Activated CD4-positive, alpha-beta T cell treated with anti-CD3 and anti-CD28 coated beads for 1 hour (primary cell): ENCODE measurements around the gene UGT3A1.
"Not testable (repeated sequence)": the region's sequence is repeated elsewhere in the genome, so short reads cannot be mapped to it uniquely, and the experiment has no call there.

Experiments
- DNase-seq: peaks from one replicate; pipeline ENCODE4 v3.0.0-alpha.2; 2020

The UGT3A1 gene

GRCh38 chr5:35979715-35980114, 11.5 kb downstream of the UGT3A1 start:
- DNase-seq, result no peak

- not testable (repeated sequence) for DNase-seq
Measured at GRCh38 chr5:35976859-35977258, 14.3 kb downstream of the UGT3A1 start.

DNA sequence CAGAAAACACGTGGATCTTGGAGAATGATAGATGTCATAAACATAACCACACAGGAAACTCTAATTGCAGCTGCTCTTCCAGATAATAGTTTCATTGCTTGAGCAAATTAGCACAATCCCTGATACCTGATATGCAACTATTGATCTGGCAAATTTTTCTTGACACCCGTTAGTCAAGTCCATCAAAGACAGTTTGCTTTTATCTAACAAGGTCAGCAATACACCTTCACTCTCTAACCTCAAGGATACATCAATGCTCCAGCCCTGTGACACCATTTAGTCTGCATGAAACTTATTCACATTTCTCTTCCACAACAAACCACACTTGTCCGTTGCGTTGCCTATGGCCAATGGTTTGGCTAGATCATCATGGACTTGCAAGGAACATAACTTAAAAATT, 16.6 kb downstream of the UGT3A1 start:
- DNase-seq, result no peak

GRCh38 chr5:35971878-35972210, 19.3 kb downstream of the UGT3A1 start:
- no peak for DNase-seq

DNA sequence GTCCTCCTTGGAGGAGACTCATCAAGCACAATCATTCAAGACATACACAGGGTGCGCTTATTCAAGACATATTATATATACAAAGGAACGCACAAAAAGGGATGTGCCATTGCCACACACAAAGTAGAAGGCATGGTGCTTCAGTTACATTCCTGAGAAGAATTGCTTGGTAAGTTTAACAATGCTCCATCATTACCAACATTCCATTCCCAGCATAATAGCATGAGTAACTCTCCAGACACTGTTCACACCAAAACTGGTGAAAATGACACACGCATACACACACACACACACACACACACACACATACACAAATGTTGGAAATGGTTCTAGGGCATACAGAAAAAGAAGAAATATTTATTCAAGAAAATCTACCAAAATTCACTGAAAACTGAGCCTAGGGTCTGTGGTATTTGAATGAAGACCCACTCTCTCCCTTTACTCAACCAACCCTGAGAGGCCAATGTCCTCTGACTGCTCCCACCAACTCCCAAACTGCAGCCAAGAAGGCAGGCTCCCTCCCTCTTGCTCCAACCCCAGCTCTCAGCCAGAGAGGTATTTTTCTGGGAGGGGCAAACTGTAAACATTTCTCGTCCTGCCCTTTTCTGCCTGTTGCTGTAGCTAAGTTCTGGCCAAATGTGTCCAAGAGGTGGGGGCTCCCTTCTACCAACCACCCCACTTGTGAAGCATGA, 19.9 kb downstream of the UGT3A1 start:
- DNase-seq, result no peak

DNA sequence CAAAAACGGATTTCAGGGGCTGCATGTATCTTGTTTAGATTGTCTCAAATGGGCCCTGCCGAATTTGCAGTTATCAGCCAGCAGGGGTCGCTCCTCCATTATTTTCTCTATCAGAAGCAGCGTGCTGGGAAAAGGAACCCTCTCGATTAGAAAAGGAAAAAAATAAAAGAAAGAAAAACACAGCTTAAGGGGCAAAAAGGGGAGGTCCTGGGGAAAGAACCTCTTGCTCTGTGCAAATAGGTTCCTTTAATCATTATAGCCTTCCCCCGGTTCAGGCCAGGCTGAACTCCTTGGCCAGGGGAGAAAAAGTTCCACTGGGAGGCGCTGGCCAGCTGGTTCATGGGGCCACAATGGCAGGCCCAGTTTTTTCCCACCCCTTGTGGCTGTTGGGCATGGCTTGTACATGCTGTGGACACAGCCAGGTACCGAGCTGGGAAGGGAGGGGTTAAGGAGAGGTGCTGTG, 27.8 kb downstream of the UGT3A1 start:
- DNase-seq, result no peak

DNA sequence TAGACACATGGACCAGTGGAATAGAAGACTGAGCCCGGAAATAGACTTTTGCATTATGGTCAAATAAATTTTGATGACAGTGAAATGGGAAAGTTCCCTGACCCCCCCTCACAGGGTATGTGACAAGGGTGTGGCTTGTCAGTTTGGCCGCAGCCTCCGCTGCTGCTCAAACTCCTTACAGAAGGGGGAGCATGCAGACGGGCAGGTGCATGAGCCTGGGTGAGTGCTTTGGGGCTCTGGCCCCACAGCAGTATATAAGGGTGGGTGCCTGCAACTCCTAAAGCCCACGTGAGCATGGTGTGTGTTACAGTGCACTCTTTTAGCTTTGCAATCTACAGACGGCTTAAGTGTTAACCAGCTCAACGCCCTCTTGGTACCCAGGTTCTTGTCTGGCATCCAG, 30.9 kb downstream of the UGT3A1 start:
- DNase-seq, result no peak

DNA sequence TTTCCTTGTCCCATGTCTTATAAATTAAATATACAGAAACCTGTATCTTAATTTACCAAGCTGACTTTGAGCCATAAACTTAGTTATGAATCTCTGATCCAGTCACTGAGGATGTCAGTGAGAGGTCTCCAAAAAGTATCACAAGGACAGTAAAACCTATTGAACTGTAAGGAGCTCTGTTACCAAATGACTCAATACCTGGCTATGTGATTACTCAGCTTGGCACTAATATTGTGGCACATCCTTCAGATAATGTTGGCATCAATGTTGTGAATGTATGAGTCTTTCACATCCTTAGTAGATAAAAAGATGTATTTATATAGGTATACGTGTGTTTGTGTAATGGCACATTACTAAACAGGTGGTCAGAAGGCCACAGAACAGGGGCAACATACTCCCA, 34.8 kb downstream of the UGT3A1 start:
- no peak for DNase-seq

- DNase-seq, result no peak
Measured at GRCh38 chr5:35954175-35954574, 37.0 kb downstream of the UGT3A1 start.

- DNase-seq, result no peak
Measured at GRCh38 chr5:35947085-35947484, 44.1 kb downstream of the UGT3A1 start.

GRCh38 chr5:35939639-35940038, 51.6 kb downstream of the UGT3A1 start:
- no peak for DNase-seq

DNA sequence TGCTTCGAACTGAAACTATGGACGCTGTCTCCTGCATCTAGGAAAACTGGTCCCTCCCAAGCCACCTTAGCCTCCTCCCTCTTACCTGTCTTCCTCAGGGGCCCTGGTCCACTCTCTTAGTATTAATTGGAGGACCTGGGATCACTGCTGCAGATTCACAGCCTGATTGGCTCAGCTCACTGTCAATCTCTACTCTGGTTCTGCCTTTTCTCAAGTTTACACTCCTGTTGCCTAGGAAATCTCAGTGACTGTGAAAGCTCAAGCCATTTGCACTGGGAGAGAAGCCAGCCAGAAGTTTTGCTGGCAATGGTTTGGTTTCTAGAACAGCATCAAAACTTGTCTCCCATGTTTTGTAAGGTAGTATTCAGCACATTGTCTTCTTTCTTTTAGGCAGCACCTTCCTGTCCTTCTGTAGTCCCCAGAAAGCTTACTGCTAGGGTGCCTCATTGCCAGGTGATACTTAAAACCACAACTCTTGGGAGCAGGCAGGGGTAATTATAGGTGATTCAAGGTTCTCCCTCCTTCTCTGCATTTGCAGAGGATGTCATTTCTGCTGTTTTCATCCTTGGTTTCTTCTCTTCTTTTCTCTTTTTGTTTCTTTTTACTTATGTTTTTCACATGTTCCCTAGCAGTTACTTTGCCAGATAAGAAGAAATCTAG, 52.5 kb downstream of the UGT3A1 start, which contains the start of gene CAPSL:
CAPSL (minus strand) TSS at position 55 of the 660 bp plus-strand sequence. CDS start 17,502 bp downstream, outside the sequence.
- no peak for DNase-seq

GRCh38 chr5:35926389-35927051, 64.7 kb downstream of the UGT3A1 start:
- DNase-seq, result peak; percentile 29

GRCh38 chr5:35924950-35925722, 66.1 kb downstream of the UGT3A1 start:
- peak; percentile 83 for DNase-seq

GRCh38 chr5:35924122-35924949, 66.9 kb downstream of the UGT3A1 start:
- no peak for DNase-seq

DNA sequence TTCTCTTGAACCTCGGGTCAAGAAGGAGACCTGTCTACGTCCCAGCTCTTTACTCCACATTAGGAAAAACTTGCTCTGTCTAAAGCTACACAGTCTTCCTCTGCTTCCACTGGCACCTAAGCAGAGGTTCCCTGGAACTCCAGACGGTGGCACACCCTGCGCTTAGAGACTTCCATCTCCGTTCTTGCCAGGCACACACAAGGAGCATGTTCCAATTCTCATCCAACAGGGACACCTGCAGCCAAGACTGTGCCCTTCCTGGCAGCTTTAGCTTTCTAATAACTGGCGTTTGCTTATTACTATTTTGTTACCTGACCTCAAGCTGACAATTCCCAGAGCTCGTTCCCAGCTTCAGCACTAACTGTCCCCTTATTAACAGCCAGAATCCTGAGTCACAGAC, 68.7 kb downstream of the UGT3A1 start:
- DNase-seq, result no peak

DNA sequence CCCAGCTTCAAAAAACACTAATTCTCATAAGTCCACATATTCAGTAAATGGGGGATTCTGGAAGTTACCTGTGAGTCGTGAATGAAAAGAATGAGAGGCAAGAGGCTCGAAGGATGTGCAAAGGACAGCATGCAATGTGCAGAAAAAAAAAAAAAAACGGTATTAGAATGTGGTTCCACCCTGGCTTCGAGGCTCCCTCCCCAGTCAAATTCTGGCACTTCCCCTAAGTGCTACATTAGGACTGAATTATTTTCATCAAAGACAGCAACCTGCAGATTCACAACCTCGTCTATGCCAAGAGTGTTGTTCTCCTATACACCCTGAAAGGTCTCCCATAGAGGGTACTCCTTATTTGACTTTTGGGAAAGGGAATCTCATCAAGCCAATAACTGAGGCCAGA, 69.3 kb downstream of the UGT3A1 start:
- no peak for DNase-seq

DNA sequence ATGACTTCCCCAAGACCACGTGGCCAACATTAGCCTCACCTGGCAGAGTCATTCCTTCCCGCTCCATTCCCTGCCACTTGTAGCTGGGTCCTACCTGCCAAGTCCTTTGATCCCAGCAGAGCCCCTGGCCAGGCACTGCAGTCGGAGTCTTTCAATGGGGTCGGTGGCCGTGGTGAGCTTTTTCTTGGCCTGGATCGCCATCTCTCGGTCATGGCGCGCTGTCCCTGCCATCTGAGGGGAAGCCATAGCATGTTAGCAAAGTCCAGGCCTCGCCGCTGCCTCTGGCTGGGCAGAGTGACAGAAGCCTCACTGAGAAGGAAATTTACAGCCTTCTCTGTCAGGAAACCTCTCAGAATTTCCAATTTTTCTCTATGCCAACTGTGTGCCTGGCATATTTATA, 70.3 kb downstream of the UGT3A1 start:
- no peak for DNase-seq

- DNase-seq, result no peak
Measured at GRCh38 chr5:35919191-35919590, 72.0 kb downstream of the UGT3A1 start.

DNA sequence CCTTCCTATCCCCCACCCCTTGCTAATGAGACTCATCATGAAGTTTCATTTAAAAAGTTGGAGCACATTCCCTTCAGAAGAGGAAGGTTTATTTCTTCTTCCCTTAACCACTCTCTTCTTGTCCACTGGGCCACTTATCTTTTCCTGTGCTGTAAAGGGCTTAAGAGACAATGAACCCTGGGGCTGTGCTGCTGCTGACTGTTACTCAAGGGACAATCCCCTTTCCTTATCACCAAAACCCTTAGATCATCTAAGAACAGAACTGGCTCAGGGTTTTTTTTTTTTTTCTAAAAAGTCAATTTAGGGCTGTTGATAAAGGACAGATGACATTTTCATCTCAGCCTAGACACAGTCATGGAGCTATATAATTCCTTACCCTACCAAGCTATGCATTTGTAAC, 82.4 kb downstream of the UGT3A1 start:
- no peak for DNase-seq

DNA sequence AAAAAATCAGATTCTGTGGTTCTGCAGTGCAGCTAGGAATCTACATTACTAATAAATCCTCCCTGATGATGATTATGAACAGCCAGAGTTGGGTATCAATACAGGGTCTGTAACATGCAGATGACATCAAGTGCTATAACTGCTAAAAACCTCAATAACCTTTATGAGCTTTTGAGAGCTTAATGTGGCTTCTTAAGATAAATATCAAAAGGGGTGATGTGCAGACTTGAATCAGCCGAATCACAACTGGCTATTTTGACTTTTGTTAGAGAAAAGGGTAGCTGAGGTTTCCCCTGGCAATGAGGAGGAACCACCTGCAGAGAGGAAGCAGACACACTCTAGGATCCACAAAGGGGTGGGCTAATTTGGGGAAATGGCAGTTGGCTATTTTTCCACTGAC, 83.0 kb downstream of the UGT3A1 start:
- no peak for DNase-seq

DNA sequence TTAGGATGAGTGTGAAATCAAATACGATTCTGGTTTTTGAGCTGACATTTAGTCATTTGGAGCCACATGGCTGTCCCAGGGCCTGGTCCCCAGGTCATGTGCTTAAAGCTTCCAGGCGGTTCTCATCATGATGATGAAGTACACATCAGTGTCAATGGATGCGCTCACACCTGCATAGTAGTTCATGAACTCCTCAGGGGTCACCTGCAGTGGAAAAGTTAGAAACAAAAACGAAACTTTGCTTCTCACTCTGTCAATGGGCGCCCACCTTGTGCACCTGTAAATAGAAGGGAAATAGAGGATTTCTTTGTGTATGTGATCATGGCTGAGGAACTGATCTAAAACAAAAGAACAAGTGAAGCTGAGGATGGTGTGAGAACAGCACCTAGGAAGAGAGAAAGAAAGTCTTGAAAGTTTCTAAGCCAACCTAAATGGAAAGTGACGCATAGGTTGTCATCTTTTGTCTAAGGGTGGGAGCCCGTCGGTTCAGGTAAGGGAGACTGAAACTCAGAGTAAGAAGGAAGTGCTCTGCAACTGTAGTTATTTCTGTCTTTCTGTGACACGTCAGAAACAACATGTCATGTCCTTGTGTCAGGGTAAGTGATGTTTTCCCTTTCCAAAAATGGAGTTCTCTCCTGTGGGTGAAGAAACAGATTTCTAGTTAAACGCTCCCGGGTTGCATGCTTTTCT, 86.6 kb downstream of the UGT3A1 start:
- DNase-seq, result no peak
